ENCODE measurements around the gene HMGXB3. TPM values are rescaled to one million over a fixed set of nuclear protein-coding genes. Genes with fewer than 3 reads are reported as not detected.

The HMGXB3 gene
- total RNA-seq, 4 donors from 2014 or later: 23.6 to 44.6 (median 29.4) TPM

DNA sequence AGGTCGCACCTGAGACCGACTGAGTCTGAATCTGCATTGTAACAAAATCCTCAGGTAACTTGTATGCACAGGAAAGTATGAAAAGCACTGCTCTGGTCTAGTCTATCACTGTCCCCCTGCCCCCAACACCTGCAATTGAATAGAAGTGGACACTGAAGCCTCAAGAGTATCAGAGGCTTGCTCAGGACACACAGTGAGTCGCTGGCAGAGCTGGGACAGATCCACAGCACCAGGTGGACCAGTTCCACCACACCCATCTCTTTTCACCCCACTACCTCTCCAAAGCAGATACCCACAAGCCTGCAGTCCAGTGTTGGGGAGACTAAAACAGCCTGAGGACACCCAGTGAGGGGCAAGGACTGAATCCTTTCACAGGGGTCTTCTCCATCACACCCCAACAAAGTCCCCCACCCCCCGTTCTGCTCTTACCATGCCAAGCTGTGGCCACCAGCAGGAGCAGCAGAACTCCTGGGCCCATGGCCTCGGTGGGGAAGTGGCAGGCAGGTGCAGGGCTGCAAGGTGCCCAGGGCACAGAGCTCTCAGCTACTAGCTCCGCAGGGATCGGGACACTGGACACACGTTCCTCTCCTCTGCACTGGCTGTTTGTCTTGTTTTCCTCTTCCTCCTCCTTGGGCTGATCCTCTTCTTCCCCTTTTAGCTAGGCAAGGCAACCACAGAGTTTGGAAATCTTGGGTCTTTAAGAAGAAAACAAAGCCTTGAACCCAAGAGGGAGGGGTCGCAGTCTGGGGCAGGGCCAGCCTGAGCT lies 85.6 kb downstream of the HMGXB3 start, which contains the start of gene CSF1R:
Gene CSF1R, minus strand, starts transcription at position 605 of the 766 bp plus-strand sequence. Its CDS starts 127 bp downstream, at position 478.
- TF ChIP-seq, protein P1, sequence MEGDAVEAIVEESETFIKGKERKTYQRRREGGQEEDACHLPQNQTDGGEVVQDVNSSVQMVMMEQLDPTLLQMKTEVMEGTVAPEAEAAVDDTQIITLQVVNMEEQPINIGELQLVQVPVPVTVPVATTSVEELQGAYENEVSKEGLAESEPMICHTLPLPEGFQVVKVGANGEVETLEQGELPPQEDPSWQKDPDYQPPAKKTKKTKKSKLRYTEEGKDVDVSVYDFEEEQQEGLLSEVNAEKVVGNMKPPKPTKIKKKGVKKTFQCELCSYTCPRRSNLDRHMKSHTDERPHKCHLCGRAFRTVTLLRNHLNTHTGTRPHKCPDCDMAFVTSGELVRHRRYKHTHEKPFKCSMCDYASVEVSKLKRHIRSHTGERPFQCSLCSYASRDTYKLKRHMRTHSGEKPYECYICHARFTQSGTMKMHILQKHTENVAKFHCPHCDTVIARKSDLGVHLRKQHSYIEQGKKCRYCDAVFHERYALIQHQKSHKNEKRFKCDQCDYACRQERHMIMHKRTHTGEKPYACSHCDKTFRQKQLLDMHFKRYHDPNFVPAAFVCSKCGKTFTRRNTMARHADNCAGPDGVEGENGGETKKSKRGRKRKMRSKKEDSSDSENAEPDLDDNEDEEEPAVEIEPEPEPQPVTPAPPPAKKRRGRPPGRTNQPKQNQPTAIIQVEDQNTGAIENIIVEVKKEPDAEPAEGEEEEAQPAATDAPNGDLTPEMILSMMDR (IDR thresholded peaks at IDR 0.05; ENCODE audit: low read depth): no peak

DNA sequence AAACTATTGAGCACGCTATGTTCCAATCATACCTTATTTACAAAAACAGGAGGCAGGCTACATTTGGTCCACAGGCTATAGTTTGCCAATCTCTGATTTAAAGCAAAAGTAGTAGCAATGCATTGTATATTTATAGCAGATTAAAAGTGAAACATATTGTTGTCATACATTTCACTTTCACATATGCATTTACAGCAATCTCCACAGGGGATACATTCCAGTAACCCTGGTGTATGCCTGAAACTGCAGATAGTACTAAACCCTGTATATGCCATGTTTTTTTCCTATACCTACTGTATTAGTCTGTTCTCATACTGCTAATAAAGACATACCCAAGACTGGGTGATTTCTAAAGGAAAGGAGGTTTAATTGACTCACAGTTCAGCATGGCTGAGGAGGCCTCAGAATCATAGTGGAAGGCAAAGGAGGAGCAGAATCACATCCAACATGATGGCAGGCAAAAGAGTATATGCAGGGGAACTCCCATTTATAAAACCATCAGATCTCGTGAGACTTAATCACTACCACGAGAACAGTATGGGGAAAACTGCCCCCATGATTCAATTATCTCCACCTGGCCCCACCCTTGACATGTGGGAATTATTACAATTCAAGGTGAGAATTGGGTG lies 91.7 kb downstream of the HMGXB3 start:
- TF ChIP-seq, protein P1 (IDR thresholded peaks at IDR 0.05; ENCODE audit: low read depth): no peak

DNA sequence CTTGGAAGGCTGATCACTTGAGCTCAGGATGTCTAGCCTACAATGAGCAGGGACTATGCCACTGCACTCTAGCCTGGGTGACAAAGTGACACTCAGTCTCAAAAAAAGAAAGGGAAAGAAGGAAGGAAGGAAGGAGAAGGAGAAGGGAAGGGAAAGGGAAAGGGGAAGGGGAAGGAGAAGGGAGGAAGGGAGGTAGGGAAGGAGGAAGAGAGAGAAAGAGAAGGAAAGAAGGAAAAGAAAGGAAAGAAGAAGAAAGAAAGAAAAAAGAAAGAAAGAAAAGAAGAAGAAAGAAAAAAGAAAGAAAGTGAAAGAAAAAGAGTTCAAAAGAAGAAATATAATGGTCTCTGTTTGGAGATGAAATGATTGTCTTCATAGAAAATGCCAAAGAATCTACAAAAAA lies 96.6 kb downstream of the HMGXB3 start:
- TF ChIP-seq, protein P1 (IDR thresholded peaks at IDR 0.05; ENCODE audit: low read depth): no peak

DNA sequence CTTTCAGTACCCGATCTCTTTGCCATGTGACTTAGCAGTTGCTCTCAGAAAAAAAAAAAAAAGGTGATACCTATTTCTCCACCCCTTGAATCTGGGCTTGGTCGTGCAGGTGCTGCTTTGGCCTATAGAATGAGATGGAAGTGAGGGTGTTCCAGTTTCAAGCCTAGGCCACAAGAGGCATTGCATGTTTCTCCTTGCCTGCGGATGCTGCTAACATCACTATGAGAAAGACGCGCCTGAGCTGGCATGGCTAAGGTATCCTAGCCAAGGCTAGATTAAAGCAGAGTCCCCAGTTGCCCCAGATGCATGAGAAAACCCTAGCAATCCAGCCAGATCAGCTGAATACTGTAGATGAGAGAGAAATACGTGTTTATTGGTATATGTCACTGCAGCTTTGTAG lies 100.5 kb downstream of the HMGXB3 start:
- TF ChIP-seq, protein P1 (IDR thresholded peaks at IDR 0.05; ENCODE audit: low read depth): no peak

Small RNAs within 50 kb of the gene (small RNA-seq; reads per million reads assigned to genes)
- 0.49 reads per million for gene RF00019

Other genes with a start within 250 kb of the HMGXB3 start
- not detected for gene PDE6A, start 55.9 kb upstream of the HMGXB3 start, total RNA-seq
- gene SLC26A2, start 40.0 kb upstream of the HMGXB3 start, total RNA-seq: 10 to 100 TPM; 11.4 to 16.6 (median 12.7) TPM
- gene TIGD6, start 85 bp upstream of the HMGXB3 start, total RNA-seq: 1 to 10 TPM; 2.6 to 5.7 (median 4.0) TPM
- 100 to 1,000 TPM in 2 of 4 donors, 10 to 100 TPM in 2; 35.2 to 152 (median 79.7) TPM for gene CSF1R, start 85.8 kb downstream of the HMGXB3 start, total RNA-seq
- gene PDGFRB, start 155.1 kb downstream of the HMGXB3 start, total RNA-seq: 100 to 1,000 TPM; 148 to 225 (median 191) TPM
- gene CDX1, start 166.0 kb downstream of the HMGXB3 start, total RNA-seq: not detected
- under 1 TPM in 1 of 4 donors, not detected in 3; 0.17 TPM for gene SLC6A7, start 189.3 kb downstream of the HMGXB3 start, total RNA-seq

All from subcutaneous adipose tissue (tissue), 4 donors.